Measurements from ENCODE around the gene ITCH.
"Not testable (repeated sequence)": the region's sequence is repeated elsewhere in the genome, so short reads cannot be mapped to it uniquely, and the experiment has no call there.

Gene ITCH

DNA sequence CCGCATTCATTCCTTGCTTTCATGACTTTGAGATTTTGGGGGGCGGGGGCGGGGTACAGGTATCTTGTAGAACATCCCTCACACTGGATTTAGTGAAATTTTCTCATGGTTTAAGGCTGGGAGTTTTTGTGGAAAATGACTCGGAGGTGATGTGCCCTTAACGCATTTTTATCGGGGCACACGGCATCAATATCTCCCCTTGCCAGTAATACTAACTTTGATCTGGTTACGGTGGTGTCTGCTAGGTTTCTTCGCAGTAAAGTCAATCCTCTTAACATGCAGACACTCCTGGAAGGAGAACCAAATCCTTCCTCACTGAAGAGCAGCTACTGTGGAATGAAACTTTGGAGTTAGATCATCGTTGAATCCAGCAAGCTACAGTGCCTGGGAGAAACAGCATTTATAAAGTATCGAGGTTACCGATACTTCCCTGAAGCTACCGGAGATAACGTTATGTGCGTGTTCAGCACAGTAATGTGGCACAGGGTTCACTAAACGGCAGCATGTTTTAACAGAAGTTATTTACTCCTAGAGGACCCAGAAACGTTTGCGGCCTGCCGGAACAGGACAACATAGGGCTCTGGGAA is 151.9 kb downstream of the ITCH start:
- DNase-seq: no peak

DNA sequence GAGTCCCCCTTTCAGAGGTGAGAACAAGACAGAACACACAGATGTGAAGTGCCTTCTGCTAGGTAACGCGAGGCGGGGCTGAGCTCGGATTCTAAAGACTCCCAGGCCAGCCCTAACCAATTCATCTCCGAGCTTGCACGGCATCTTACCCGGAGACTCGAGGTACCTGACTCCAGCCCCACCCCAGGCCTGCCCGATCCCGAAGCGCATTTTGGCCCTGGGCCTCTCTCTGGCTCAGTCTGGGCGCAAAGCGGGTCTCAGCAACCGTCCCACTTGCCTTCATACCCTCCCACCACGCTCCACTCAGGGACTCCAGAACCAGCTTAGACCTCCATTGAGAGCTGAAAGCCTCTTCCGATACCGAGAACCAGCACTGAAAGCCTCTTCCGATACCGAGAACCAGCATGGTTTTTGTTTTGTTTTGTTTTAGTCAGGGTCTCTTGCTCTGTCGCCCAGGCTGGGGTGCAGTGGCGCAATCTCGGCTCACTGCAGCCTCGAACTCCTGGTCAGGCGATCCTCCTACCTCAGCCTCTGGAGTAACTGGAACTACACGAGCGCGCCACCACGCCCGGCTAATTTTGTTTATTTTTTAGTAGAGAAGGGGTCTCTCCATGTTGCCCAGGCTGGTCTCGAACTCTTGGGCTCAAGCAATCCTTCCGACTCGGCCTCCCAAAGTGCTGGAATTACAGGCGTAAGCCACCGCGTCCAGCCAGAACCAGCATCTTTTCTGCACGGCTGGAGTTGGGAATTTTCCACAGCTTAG is 152.6 kb downstream of the ITCH start:
- DNase-seq: peak; percentile 20 to 58 (median 48)

DNA sequence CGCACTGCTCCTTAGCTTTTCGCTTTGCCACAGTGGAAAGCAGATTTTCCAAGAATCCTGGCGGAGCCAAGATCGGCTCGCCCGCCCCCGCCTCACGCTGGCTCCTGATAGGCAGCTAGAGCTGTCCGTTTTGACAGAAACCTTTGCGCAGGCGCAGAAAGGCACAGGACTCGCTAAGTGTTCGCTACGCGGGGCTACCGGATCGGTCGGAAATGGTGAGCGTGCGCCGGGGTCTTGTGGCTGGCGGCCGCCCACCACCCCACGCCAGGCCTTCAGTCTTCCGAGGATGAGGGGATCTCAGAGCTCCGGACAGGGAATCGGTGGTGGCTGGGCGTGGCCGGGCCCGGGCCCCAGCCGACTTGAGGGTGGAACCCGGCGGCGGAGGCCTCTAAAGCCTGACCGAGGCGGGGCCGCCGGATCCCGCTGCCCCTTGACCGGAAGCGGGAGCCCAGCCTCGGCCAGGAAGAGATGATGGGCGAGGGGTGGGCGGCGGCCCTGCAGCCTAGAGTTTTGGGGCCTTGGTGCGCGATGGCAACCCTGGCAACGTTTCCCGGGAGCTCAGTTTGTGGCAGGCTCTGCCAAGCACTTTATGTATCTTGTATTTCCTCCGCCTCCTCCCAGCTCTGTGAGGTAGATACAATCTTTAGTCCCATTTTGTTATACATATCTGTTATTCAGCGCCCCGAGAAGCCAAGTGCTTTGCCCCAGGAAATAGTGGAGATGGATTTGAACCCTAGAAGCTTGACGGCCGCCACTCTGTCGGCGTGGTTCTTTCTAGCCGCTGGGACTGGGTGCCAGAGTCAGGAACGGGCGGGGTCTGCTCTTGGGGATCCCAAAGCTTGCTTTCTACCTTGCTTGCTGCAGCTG is 153.4 kb downstream of the ITCH start, which contains the start of gene DYNLRB1:
DYNLRB1 (plus strand) TSS at position 176 of the 867 bp plus-strand sequence; CDS start at position 213, 37 bp downstream.
- peak; percentile 83 to 93 (median 86) for DNase-seq

DNA sequence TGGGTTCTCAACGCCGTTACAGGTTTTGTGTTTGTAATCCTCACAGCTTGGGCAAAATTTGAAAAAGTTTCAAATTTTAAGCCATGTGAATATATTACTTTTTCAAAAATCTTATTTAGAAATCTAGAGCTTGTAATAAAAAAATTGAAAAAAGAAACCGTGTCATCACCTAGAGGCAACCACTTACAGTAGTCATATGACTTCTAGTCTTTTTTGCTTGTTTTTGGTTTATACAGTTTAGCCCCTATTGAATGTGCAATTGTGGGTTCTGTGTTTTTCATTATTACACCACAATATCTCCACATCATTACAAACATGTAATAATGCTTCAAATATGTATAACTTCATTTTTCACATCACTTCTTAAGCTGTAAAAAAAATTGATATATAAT is 154.0 kb downstream of the ITCH start:
- DNase-seq: no peak

DNA sequence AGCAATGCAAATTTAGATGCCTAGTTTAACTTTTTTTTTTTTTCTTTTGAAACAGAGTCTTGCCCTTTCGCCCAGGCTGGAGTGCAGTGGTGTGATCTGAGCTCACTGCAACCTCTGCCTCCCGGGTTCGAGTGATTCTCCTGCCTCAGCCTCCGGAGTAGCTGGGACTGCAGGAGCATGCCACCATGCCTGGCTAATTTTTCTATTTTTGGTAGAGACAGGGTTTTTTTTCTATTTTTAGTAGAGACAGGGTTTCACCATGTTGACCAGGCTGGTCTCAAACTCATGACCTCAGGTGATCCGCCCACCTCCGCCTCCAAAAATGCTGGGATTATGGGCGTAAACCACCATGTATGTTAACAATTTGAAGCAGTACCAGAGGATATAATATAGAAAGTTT is 155.8 kb downstream of the ITCH start:
- DNase-seq: not testable (repeated sequence)

DNA sequence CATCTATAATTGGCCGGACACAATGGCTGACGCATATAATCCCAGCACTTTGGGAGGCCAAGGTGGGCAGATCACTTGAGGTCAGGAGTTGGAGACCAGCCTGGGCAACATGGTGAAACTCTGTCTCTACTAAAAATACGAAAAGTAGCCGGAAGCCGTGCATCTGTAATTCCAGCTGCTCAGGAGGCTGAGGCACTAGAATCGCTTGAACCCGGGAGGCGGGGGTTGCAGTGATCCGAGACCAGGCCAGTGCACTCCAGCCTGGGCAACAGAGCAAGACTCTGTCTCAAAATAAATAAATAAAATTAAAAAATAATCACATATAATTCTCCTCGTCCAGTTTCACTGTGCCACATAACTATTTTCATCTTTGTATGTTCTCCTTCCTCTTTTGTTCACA is 156.8 kb downstream of the ITCH start:
- not testable (repeated sequence) for DNase-seq

DNA sequence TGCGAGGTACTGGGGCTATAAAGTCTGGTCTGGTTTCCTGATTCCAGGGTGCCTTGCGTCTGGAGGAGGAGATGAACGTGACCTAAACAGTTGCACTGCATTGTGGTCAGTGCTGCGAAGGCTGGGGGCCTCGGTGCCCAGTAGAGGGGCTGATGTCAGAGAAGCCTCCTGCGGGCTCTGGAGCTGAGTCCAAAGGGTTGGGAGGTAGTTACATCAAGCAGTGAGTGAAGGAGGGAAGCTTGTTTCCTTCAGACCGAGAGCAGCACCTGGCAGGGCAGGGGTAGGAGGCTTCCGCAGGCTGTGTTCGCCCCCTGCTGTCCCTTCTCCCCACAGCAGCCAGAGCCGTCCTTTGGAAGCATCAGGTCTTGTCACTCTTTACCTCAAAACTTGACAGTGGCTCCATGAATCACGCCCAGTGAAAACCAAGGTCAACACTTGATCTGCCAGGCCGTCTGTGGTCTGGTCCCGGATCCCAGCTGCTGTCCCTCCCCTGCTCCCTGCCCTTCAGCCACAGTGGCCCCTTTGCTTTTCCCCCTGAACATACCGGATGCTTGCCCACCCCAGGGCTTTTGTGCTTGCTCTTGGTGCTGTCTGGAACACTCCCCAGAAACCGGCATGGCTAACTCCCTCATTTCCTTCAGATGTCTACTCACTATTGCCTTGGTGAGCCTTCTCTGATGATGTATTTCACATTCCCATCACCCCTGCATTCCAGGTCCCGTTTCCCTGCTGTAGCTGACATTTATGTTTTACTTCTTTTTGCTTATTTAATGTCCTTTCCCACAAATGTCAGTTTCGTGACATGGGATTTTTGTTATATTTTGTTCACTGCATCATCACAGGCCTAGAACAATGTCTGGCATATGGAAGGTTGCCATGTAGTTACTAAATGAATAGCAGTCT is 160.1 kb downstream of the ITCH start:
- peak in 3 of 4 experiments; percentile 7 to 31 (median 23) for DNase-seq

DNA sequence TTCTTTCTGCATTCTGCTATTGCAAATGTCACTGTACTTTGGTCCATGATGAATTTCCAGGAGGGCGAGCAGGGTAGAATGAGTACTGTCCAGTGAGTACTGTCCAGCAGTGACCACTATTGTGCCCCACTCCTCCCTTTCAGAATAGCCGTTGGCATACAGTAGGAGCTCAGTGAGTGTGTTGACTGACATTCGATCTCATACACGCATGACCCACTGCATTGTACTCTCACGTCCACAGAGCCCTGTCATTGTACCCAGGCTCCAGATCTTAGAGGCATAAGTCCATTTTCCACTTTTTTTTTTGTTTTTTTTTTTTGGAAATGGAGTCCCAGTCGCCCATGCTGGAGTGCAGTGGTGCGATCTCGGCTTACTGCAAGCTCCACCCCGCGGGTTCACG is 161.4 kb downstream of the ITCH start:
- no peak for DNase-seq

DNA sequence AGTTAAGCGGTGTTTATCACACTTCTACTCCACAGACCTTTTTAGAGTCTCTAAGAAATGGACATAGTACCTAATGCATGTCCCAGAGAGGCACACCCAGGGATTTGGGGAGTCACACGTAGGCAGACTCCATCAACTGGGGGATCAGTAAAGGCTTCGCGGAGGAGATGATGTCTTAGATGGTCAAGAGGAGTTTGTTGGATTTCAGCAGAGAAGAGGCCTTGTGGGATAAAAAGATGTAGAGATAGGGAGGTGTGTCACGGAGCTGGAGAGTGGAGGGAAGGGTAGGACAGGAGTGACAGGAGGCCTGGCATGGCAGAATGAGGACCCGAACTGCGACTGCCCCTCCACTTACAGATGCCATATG is 162.3 kb downstream of the ITCH start:
- DNase-seq: no peak

DNA sequence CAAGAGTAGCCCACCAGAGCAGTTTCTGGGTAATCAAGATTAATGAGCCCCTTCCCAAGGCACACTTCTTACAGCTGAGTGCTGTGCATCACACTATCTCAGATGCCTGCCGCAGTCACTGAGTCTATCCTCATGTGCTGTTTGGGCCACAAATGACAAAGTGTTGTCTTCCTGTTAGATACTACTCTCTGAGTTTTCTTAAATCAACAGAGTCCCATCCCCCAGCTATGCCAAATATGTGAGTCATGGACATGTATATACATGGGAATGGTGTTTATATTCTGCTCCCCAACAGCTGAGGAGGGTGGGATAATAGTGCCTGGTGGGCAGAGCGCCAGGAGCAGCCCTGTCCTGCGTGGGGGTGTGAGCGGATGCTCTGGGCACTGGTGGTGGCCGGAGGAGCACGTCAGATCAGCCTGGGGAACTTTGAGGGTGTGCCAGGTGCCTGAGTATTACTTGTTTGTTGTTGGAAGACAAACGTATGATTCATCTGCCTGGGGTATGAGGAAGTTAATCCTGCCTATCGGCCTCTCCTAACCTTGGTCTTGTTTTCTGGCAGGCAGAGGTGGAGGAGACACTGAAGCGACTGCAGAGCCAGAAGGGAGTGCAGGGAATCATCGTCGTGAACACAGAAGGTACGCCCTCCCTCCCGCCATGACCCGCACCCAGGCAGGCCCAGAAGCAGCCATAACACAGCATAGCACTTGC is 162.8 kb downstream of the ITCH start:
- DNase-seq: no peak

DNA sequence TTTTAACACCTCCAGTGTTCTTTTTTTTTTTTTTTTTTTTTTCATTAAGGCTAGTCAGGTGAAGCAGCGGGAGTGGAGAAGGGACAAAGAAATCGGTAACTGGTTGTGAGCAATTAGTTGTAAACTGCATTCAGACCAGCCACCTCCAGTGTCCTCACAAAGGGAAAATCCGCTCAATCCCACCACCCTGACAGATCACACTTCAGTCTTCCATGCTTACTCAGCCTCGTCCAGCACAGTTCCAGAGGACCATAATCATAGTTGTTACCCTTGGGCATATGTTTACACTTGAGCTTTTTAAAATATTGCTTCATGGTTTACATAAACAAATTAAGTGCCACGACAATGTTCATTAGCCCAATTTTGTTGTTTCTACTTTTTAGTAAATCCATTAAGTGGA is 163.4 kb downstream of the ITCH start:
- DNase-seq: no peak

DNA sequence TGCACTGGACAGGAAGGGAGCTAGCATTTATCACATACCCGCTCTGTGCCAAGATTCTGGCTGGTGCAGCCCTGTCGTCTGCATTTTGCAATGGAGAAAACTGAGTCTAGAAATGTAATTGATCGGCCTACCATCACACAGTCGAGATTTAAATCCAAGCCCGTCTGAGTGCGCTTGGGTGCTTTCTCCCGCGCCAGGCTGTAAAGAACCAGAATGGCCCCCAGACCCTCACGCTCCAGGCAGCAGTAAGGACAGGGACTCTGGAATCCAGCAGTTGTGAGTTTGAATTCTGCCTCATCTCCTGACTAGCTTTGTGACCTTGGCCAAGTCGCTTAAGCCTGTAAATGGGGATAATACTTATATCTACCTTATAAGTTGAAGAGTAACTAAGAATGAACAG is 163.9 kb downstream of the ITCH start:
- no peak for DNase-seq

DNA sequence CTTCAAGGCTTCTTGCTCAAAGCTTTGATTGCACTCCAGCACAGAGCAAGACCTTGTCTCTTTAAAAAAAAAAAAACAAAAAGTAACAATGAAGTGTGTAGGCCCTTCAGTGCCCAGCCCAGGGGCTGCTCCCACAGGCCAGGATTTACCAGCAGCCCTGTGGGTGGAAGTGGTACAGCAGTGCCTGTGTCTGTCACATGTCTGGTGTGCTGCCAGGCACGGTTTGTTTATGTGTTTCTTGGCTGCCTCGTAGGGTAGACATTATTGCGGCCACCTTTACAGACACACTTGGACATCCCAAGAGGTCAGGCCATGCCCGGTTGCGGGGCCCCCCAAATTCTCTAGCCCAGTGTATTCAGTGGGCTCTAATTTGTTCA is 165.8 kb downstream of the ITCH start:
- no peak for DNase-seq

DNA sequence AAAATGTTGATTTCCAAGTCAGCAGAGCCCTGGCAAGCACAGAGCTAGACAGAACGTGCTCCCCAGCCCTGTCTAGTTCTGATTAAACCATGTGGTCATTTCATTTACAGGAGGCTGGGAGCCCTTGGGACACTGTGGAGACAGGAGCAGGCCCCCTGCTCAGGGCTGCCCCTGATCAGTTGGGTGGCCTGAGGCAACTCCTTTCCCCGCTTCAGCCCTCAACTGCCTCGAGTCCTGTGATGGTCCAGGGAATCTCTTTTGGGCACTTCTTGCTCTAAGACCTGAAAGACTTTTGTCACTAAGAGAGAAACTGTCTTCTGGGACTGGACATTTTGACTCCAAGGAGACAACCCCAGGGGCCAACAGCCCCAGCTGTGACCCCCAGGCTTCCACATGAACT is 166.7 kb downstream of the ITCH start:
- DNase-seq: no peak

DNA sequence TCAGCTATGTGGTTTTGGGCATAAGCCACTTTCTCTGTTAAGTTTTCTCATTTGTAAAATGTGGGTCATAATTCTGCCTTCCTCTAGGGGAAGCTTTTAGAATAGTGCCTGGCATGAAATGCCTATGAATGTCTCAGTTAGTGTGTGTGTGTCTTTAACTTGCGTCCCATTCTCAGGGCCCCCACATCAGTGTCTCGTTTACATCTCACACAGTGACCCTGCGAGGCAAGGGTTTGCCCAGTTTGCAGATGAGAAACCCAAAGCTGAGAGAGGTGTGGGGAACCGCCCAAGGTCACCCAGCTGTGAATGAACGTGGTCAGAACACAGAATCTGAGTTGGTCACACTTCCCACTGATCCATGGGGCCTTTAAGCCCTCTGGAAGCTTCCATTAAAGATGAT is 167.3 kb downstream of the ITCH start:
- no peak for DNase-seq

DNA sequence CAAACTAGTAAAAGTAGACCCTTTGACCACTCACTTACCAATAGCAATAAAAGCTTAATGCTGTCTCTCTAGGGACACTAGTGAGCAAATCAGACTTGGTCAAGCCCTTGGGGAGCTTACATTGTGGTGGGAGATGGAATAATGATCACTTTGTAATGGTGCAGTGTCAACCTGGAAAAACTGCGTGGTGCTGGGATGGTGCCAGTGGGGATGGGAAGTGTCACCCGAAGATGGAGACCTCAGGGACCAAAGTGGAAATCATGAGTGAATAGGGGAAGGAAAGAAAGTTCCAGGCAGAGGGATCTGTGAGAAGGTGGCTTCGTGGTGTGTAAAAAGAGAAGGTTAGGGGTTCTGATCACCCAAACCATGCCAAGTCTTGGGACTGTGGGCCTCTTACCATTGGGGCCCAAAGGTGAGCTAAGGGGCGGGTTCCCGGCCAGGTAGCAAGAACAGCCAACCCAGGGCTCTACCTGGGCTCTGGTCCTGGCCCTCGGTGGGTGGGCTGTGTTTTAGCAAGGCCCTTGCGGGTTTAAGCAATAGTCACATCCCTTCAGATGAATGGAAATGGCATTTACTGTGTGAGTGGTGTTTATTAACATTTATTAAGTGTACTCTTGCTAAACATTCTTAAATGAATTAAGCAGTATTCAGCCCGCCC is 168.7 kb downstream of the ITCH start:
- no peak for DNase-seq

DNA sequence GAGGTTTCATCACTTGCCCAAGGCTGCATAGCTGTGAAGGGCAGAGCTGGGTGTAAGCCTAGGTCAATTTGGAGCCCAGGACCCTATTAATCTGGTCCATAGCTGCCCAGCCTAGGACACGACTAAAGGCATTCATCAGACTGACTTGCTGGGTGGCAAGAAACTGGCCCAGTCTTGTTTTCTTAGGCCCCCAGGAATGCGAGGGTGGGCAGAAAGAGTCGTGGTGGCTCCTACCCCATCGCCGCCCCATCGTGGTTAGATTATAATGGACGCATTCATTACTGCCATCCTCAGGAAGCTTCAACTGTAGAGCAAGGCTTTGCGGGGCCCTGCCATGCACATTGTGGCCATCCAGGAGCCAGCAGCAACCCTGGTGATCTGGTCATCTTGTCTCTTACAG is 169.2 kb downstream of the ITCH start:
- DNase-seq: no peak

DNA sequence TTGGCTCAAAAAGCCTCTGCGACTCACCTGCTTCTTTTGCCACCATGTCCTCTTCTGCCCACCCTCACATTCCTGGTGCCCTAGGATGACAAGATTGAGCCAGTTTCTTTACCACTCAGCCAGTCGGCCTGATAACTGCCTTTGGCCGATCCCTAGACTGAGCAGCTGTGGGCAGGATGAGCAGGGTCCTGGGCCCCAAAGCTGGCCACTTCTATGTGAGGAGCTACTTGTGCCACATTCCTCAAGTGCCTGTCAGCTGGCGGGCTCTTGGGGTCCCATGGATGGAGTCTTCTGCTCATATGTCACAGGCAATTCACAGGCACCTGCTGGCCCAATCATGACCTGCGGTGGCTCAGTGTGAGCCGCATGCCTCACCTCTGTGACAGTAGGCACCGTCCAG is 169.7 kb downstream of the ITCH start:
- DNase-seq: no peak

DNA sequence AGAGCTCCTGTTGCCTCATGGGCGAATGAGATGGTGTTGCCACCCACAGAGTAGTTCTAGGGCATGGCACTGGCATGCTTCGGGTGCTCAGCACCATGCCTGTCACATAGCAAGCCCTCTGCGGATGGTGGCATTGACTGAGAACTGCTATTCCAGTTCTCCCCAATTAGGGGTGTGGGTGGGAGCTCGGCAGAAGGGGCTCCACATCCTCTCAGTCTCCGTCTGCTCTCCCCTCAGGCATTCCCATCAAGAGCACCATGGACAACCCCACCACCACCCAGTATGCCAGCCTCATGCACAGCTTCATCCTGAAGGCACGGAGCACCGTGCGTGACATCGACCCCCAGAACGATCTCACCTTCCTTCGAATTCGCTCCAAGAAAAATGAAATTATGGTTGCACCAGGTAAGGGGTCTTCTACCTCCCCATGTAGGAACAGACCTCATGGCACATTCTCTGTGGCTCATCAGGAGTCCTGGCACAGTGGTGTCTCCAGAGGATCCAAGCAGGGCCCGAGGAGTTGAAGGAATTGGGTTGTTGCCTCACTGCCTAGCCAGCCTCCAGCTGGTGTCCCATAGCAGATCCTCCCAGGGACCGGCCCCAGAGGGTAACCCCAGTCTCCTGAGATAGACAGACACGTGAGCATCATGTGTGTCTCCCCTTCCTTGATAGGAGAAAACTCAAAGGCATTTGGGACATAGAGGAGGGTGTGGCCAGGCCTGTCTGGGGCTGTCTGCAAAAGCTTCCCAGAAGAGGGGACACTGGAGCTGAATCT is 171.5 kb downstream of the ITCH start:
- DNase-seq: no peak

DNA sequence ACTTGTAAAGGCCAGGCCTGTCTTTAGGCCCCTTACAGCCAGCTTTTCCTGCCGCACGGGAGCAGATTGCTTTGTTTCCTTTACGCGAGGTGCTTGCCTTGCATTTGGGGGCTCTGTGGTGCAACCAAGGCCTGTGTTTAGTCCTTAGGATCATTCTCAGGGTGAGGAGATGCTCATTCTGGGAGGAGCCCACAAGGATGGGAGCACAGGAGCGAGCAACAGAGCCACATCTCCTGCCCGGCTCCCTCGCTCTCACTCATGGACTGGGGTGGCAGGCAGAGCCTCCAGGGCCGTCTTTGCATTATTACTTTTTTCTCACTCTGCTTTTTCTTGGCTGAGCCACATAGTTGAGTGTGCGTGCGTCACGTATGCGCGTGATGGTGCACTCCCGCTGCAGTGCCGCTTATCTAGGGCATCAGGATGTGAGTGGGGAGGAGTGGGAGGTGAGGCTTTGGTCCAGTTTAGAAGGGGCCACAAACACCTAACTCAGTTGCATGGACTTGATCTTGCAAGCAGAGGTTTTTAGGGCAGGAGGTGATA is 172.3 kb downstream of the ITCH start:
- DNase-seq: no peak

Data from activated CD4-positive, CD25-positive, alpha-beta regulatory T cell (primary cell).